Stimulated activated CD8-positive, alpha-beta memory T cell treated with anti-CD3 and anti-CD28 coated beads, Interleukin-12 subunit alpha, Interleukin-12 subunit beta, amount 100 ng/mL, for 24 hours (primary cell): ENCODE data around the gene DUSP10.
A peak's percentile ranks its signal among the peaks of the same experiment; 100 is the strongest.

Source experiments
- DNase-seq: peaks from one replicate; pipeline ENCODE4 v3.0.0-alpha.2; 2020; ENCODE audit errors: extremely low read depth

The DUSP10 gene

GRCh38 chr1:221765527-221765926 is 23.6 kb upstream of the DUSP10 start:
- no peak for DNase-seq

GRCh38 chr1:221762121-221762520 is 20.2 kb upstream of the DUSP10 start:
- no peak for DNase-seq

GRCh38 chr1:221761354-221762002 is 19.6 kb upstream of the DUSP10 start:
- no peak for DNase-seq

- no peak for DNase-seq
Measured at GRCh38 chr1:221760911-221761310, 19.0 kb upstream of the DUSP10 start.

GRCh38 chr1:221759436-221759835 is 17.5 kb upstream of the DUSP10 start:
- no peak for DNase-seq

GRCh38 chr1:221758455-221758854 is 16.6 kb upstream of the DUSP10 start:
- no peak for DNase-seq

GRCh38 chr1:221756830-221757551 is 15.1 kb upstream of the DUSP10 start:
- no peak for DNase-seq

- DNase-seq, result no peak
Measured at GRCh38 chr1:221753828-221754188, 11.9 kb upstream of the DUSP10 start.

GRCh38 chr1:221751226-221751887 is 9.5 kb upstream of the DUSP10 start:
- no peak for DNase-seq

GRCh38 chr1:221748981-221749380 is 7.1 kb upstream of the DUSP10 start:
- no peak for DNase-seq

GRCh38 chr1:221747839-221748238 is 6.0 kb upstream of the DUSP10 start:
- DNase-seq, result no peak

GRCh38 chr1:221743416-221744208 is 1.7 kb upstream of the DUSP10 start:
- DNase-seq, result no peak

- DNase-seq, result peak; percentile 57
Measured at GRCh38 chr1:221742555-221743415, 896 bp upstream of the DUSP10 start.

GRCh38 chr1:221740993-221741702 is 741 bp downstream of the DUSP10 start:
- DNase-seq, result no peak

GRCh38 chr1:221740369-221740992 is 1.4 kb downstream of the DUSP10 start:
- no peak for DNase-seq

- no peak for DNase-seq
Measured at GRCh38 chr1:221739677-221740025, 2.2 kb downstream of the DUSP10 start.

- DNase-seq, result no peak
Measured at GRCh38 chr1:221739018-221739676, 2.7 kb downstream of the DUSP10 start.

GRCh38 chr1:221736714-221737113 is 5.2 kb downstream of the DUSP10 start:
- no peak for DNase-seq

- DNase-seq, result no peak
Measured at GRCh38 chr1:221735999-221736398, 5.9 kb downstream of the DUSP10 start.

GRCh38 chr1:221734187-221734586 is 7.7 kb downstream of the DUSP10 start:
- DNase-seq, result no peak
